ENCODE results near the gene CELF3. TPM values are rescaled to one million over a fixed set of nuclear protein-coding genes. Genes with fewer than 3 reads are reported as not detected.

CELF3 gene
- total and polyA plus RNA-seq, 8 donors = 0.72 to 1.4 (median 0.90) TPM; not detected in 2

DNA sequence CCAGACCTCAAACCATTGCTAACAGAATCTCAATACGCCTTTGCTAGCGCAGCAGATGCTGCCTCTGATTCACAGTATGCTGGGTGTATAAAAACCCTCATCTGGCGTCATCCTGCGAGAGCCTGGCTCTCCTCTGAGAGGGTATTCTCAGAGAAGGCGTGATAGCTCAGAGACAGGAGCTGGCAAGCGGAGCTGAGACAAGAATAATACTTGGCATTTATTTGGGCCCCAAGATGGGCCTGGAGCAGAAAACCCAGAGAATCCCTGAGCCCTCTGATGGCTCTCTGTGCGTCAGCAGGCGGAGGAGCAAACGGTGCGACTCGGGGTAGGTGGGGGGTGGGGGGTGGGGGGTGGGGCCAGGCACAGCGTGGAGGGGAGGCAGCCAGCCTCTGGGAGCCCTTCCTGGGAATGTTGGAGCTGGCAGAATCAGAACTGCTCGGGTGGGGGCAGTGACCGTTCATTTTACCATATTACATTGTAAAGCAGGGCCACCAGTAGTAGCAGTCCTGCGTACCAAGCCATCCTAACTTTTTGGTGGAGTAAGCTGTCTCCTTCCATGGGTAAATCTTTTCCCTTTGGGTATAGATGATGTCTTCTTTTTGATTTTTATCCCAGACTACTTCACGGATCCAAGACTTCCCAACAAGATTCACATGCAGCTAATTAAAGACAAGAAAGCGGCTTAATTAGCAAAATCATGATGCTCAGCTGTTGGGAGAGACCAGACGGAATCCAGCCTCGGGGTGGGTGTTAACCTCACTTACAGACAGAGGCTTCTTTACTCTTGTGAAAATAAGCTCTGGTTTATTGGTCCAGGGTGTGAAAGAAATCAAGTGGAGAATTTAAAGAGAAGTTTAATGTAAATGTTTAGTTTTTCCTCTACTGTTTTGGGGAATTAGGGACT is 11.8 kb upstream of the CELF3 start:
- intact Hi-C loops (cut with DNase I) = no loop called here
- Histone ChIP-seq H3K9me3 (no peaks in the 10 kb centered on the region), H3K4me3 (no peak overlapping the region), H3K27me3 (peaks cover 0 to 49% of the 10 kb centered on the region in 2 donors), H3K27ac (no peak overlapping the region), H3K4me1 (no peaks in the 10 kb centered on the region), H3K36me3 (no peaks in the 10 kb centered on the region)
- TF ChIP-seq, protein P1, sequence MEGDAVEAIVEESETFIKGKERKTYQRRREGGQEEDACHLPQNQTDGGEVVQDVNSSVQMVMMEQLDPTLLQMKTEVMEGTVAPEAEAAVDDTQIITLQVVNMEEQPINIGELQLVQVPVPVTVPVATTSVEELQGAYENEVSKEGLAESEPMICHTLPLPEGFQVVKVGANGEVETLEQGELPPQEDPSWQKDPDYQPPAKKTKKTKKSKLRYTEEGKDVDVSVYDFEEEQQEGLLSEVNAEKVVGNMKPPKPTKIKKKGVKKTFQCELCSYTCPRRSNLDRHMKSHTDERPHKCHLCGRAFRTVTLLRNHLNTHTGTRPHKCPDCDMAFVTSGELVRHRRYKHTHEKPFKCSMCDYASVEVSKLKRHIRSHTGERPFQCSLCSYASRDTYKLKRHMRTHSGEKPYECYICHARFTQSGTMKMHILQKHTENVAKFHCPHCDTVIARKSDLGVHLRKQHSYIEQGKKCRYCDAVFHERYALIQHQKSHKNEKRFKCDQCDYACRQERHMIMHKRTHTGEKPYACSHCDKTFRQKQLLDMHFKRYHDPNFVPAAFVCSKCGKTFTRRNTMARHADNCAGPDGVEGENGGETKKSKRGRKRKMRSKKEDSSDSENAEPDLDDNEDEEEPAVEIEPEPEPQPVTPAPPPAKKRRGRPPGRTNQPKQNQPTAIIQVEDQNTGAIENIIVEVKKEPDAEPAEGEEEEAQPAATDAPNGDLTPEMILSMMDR (IDR thresholded peaks at IDR 0.05) = no peak
- peak; percentile 57 for ATAC-seq
- no peak for DNase-seq

DNA sequence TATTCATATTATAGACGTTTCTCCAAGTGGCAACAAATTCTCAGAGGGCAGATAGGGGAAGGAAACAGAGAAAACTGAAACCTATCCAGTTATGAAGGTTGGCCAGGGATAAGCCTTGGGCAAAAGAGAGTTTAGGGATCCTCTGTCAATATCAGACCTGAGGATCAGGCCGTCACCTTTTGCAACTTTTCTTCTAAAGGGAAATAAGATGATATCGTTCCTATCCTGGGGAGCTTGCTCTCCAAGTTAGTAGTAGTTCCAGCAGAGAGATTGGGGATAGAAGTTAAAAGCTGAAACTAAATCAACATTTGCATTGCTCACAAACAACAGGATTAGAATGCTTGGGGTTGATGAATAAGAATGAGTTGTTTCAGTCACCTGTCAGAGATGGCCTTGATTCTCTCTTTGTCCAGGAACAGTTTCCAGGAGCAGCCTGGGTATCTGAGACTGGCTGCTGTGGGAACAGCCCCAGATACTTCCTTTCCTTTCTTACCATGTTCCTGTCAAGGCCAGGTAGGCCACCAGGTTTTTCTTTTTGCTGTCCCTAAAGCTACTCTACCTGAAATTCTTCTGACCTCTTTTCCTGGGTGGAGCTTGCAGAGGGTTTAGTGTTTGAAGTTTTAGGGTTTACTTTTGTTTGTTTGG is 7.2 kb upstream of the CELF3 start:
- H3K27me3 ChIP-seq = peaks cover 0 to 86% of the 10 kb centered on the region in 2 donors
- peaks cover 14 to 22% of the 10 kb centered on the region in 2 donors for H3K4me1 ChIP-seq
- no peak overlapping the region for H3K4me3 ChIP-seq
- intact Hi-C loops (cut with DNase I) = no loop called here
- TF ChIP-seq, protein P1 (IDR thresholded peaks at IDR 0.05) = no peak
- no peak for DNase-seq
- no peak for ATAC-seq
- H3K9me3 ChIP-seq = no peaks in the 10 kb centered on the region
- H3K36me3 ChIP-seq = no peaks in the 10 kb centered on the region
- no peak overlapping the region for H3K27ac ChIP-seq

DNA sequence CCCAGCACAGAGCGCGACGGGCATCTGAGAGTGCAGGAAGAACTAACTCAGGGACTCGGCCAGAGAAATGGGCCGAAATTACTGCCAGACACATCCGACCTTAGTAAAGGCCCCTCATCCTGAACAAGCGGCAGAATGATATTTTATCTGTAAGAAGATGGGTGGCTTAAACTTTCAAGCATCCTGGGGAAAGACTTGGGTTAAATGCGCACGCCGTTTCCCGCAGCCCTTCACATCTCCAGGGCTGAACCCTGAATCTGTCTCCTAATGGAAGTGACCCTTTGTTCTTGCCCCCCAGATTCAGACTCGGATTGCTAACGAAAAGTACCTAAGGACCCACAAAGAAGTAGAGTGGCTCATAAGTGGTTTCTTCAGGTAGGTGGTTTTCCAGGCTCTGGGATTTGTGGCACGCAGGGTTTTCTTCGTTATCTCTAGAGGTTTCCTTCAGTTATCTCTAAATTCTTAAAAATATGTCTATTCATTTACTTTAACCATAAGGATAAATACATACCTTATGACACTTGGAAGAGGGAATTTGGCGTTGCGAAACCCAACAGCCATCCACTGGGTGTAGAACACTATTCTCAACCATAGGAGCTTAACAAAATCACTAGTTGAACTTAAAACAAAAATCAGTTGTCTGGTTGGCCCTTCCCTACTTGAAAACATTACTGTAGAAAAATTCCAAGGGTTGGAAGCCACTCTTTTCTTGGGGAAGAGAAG is 5.3 kb upstream of the CELF3 start:
- no peak for ATAC-seq
- no peak overlapping the region for H3K27ac ChIP-seq
- intact Hi-C loops (cut with DNase I) = no loop called here

DNA sequence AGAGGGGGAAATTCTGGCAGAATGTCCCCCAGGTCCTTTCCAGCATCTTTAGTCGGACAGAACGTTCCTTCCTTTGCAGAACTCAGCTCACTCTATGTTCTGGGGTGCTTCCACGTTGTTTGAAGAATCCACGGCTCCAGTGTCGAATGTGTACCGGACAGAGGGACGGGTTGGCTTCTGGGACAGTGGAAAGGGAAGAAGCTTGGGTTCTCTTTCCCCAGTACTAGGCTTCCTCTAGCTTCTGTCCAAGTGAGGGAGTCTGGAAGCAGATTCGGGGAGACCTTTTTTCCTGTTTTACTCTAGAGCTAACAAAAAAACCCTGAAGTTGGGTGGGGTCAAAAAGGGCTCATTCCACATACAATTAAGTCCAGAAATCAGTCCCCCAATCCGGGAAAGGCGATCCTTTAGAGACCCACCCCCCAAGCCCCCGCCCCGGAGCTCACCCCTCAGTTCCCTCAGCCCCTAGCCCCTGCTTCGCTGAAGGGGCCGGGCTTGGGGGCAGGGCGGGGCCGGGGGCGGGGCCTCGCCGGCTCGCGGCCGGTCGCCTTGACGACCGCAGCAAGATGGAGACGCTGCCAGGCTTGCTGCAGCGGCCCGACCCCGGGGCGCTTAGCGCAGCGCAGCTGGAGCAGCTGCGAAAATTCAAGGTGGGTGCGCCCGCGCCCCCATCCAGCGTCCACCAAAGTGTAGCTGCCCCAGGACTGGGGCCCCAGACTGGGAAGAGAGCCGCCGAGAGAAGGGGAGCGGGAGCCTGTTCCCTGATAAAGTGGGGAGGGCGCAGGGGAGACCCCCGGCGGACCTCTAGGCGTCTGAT is 4.6 kb upstream of the CELF3 start, which contains the start of gene RIIAD1:
Gene RIIAD1 (plus strand): TSS at position 549 of the 814 bp plus-strand sequence. CDS start 15 bp downstream, at position 564.
- H3K4me3 ChIP-seq = peak within 1 kb of the TSS; percentile 31 to 48
- H3K27me3 ChIP-seq = peaks cover 10 to 93% of the 10 kb centered on the region in 2 donors
- H3K36me3 ChIP-seq = no peaks in the 10 kb centered on the region
- H3K9me3 ChIP-seq = no peaks in the 10 kb centered on the region
- peaks cover 14 to 22% of the 10 kb centered on the region in 2 donors for H3K4me1 ChIP-seq
- peak within 1 kb of the TSS; percentile 50 to 64 for H3K27ac ChIP-seq
- intact Hi-C loops (cut with DNase I) = no loop called here
- DNase-seq (peak in 2 of 4 donors; percentile 53 to 86), ATAC-seq (peak; percentile 91)
- TF ChIP-seq, protein P1 (IDR thresholded peaks at IDR 0.05) = no peak

More for the DNA sequence above, 5.3 kb upstream of the CELF3 start:
- TF ChIP-seq, protein P1 (IDR thresholded peaks at IDR 0.05) = no peak
- Histone ChIP-seq H3K27me3 (peaks cover 4 to 89% of the 10 kb centered on the region in 2 donors), H3K4me3 (peak overlapping the region; percentile 31 to 48), H3K9me3 (no peaks in the 10 kb centered on the region), H3K36me3 (no peaks in the 10 kb centered on the region), H3K4me1 (peaks cover 14 to 22% of the 10 kb centered on the region in 2 donors)
- DNase-seq = no peak
